ENCODE data around the gene ZNF438.

Gene ZNF438

GRCh38 chr10:30894221-30894620 is 137.4 kb downstream of the ZNF438 start:
- in situ Hi-C loops (cut with MboI; ENCODE audit: low sequenced_read_pairs), result no loop called here

- in situ Hi-C loops (cut with MboI; ENCODE audit: low sequenced_read_pairs), result no loop called here
These were observed 138.5 kb downstream of the ZNF438 start for GRCh38 chr10:30893208-30893607.

GRCh38 chr10:30887839-30888238 is 143.8 kb downstream of the ZNF438 start:
- in situ Hi-C loops (cut with MboI; ENCODE audit: low sequenced_read_pairs), result no loop called here

- in situ Hi-C loops (cut with MboI; ENCODE audit: low sequenced_read_pairs), result no loop called here
These were observed 146.2 kb downstream of the ZNF438 start for GRCh38 chr10:30885423-30885822.

- in situ Hi-C loops (cut with MboI; ENCODE audit: low sequenced_read_pairs), result no loop called here
These were observed 147.9 kb downstream of the ZNF438 start for GRCh38 chr10:30883751-30884150.

- in situ Hi-C loops (cut with MboI; ENCODE audit: low sequenced_read_pairs), result no loop called here
These were observed 148.5 kb downstream of the ZNF438 start for GRCh38 chr10:30883116-30883515.

GRCh38 chr10:30882281-30882680 is 149.4 kb downstream of the ZNF438 start:
- in situ Hi-C loops (cut with MboI; ENCODE audit: low sequenced_read_pairs), result no loop called here

GRCh38 chr10:30878920-30879319 is 152.7 kb downstream of the ZNF438 start:
- in situ Hi-C loops (cut with MboI; ENCODE audit: low sequenced_read_pairs), result no loop called here

- in situ Hi-C loops (cut with MboI; ENCODE audit: low sequenced_read_pairs), result no loop called here
These were observed 154.6 kb downstream of the ZNF438 start for GRCh38 chr10:30877111-30877510.

- in situ Hi-C loops (cut with MboI; ENCODE audit: low sequenced_read_pairs), result no loop called here
These were observed 158.3 kb downstream of the ZNF438 start for GRCh38 chr10:30873411-30873810.

- in situ Hi-C loops (cut with MboI; ENCODE audit: low sequenced_read_pairs), result no loop called here
These were observed 160.8 kb downstream of the ZNF438 start for GRCh38 chr10:30870896-30871295.

GRCh38 chr10:30869566-30869965 is 162.1 kb downstream of the ZNF438 start:
- in situ Hi-C loops (cut with MboI; ENCODE audit: low sequenced_read_pairs), result no loop called here

- in situ Hi-C loops (cut with MboI; ENCODE audit: low sequenced_read_pairs), result no loop called here
These were observed 163.1 kb downstream of the ZNF438 start for GRCh38 chr10:30868611-30869010.

GRCh38 chr10:30866896-30867295 is 164.8 kb downstream of the ZNF438 start:
- in situ Hi-C loops (cut with MboI; ENCODE audit: low sequenced_read_pairs), result no loop called here

GRCh38 chr10:30865141-30865926 is 166.3 kb downstream of the ZNF438 start:
- in situ Hi-C loops (cut with MboI; ENCODE audit: low sequenced_read_pairs), result no loop called here

GRCh38 chr10:30863516-30864210 is 168.0 kb downstream of the ZNF438 start:
- in situ Hi-C loops (cut with MboI; ENCODE audit: low sequenced_read_pairs), result no loop called here

- in situ Hi-C loops (cut with MboI; ENCODE audit: low sequenced_read_pairs), result no loop called here
These were observed 169.2 kb downstream of the ZNF438 start for GRCh38 chr10:30862486-30862885.

GRCh38 chr10:30861976-30862375 is 169.7 kb downstream of the ZNF438 start:
- in situ Hi-C loops (cut with MboI; ENCODE audit: low sequenced_read_pairs), result no loop called here

GRCh38 chr10:30861221-30861620 is 170.4 kb downstream of the ZNF438 start:
- in situ Hi-C loops (cut with MboI; ENCODE audit: low sequenced_read_pairs), result no loop called here

- in situ Hi-C loops (cut with MboI; ENCODE audit: low sequenced_read_pairs), result no loop called here
These were observed 173.2 kb downstream of the ZNF438 start for GRCh38 chr10:30858499-30858898.

- in situ Hi-C loops (cut with MboI; ENCODE audit: low sequenced_read_pairs), result no loop called here
These were observed 173.9 kb downstream of the ZNF438 start for GRCh38 chr10:30857803-30858202.

- in situ Hi-C loops (cut with MboI; ENCODE audit: low sequenced_read_pairs), result no loop called here
These were observed 176.5 kb downstream of the ZNF438 start for GRCh38 chr10:30855131-30855530.

All from HL-60/S4 treated with phorbol 12-myristate 13-acetate at 8.2 ng/mL for 4 days and 3 days (cell line).